ENCODE measurements around the gene CDH4.

CDH4 gene

DNA sequence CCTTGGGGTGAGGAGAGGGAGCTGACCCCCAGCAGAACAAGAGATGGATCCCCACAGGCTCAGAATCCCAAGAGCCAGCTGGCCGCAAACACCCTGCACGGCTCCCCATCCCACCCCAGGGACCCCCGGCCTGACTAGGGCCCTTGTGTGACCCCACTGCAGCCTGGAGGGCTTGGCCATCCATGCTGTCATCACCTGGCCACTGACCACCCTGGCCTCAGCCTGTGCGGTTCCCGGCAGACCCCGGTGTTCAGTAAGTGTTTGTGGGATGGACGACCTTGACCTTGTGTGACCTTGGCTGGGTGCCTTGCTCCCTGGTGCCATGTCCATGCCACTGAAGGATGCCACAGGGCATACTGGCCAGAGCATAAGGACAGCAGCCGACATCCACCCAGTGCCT, 485.3 kb downstream of the CDH4 start:
- Mint-ChIP-seq H3K27me3 (peaks cover 3% of the 10 kb centered on the region), H3K4me3 (no peak overlapping the region), H3K36me3 (ENCODE audit: low read depth) (no peaks in the 10 kb centered on the region), H3K4me1 (ENCODE audit: low read depth) (no peaks in the 10 kb centered on the region), H3K9me3 (no peaks in the 10 kb centered on the region), H3K27ac (no peak overlapping the region)
- intact Hi-C loops (cut with micrococcal nuclease): no loop called here

DNA sequence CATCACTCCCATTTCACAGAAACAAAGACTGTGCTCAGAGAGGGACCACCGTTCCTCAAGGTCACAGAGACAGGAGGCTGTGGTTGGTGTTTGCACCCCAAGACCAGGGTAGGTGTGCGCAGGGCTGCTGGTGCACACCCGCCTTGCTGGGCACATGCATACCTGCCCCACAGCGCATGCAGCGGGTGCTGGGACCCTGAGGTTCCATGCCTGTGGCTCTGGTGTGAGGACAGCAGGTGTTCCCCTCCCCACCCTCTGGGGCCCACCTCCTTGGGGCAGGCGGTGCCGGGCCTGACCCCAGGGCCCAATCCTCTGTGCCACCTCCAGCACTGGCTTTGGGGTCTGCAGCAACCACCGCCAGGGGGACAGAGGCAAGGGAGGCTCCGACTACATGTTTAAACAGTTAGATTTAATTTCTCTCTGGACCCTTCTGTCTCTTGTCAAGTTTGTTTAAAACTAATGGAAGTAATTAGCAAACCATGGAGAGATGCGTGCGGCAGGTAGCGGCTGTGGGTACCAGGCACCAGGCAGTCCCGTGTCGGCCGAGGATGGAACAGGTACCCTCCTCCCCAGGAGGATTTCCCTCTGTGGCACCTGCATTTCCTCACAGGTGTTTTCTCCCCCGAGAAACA, 485.9 kb downstream of the CDH4 start:
- no peaks in the 10 kb centered on the region for H3K4me1 Mint-ChIP-seq (ENCODE audit: low read depth)
- intact Hi-C loops (cut with micrococcal nuclease): no loop called here
- H3K9me3 Mint-ChIP-seq: no peaks in the 10 kb centered on the region
- H3K36me3 Mint-ChIP-seq (ENCODE audit: low read depth): no peaks in the 10 kb centered on the region
- no peak overlapping the region for H3K27ac Mint-ChIP-seq
- no peak overlapping the region for H3K4me3 Mint-ChIP-seq
- peaks cover 3% of the 10 kb centered on the region for H3K27me3 Mint-ChIP-seq

DNA sequence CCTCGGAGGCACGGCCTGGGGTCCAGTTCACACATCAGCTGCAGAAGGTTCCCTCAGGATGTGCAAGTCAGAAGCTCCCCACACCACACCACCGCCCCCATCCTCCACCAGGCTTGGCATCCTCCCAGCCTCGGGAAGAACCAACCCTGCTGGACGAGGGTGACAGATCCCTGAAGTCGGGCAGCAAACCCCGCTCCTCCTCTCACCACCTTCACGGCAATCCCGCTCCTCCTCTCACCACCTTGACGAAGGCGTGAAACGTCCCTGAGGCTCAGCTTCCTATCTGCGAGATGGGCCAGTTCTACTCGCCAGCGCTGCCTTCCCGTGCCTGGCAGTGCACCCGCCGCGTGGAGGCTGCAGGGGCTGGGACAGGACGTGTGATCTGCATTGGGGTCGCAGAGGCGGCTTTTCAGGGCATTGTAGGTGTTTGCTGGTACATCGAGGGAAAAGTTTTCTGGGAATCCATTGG, 486.6 kb downstream of the CDH4 start:
- Mint-ChIP-seq H3K27ac (no peak overlapping the region), H3K4me3 (no peak overlapping the region), H3K27me3 (peaks cover 3% of the 10 kb centered on the region), H3K9me3 (no peaks in the 10 kb centered on the region), H3K4me1 (ENCODE audit: low read depth) (no peaks in the 10 kb centered on the region), H3K36me3 (ENCODE audit: low read depth) (no peaks in the 10 kb centered on the region)
- intact Hi-C loops (cut with micrococcal nuclease): no loop called here

DNA sequence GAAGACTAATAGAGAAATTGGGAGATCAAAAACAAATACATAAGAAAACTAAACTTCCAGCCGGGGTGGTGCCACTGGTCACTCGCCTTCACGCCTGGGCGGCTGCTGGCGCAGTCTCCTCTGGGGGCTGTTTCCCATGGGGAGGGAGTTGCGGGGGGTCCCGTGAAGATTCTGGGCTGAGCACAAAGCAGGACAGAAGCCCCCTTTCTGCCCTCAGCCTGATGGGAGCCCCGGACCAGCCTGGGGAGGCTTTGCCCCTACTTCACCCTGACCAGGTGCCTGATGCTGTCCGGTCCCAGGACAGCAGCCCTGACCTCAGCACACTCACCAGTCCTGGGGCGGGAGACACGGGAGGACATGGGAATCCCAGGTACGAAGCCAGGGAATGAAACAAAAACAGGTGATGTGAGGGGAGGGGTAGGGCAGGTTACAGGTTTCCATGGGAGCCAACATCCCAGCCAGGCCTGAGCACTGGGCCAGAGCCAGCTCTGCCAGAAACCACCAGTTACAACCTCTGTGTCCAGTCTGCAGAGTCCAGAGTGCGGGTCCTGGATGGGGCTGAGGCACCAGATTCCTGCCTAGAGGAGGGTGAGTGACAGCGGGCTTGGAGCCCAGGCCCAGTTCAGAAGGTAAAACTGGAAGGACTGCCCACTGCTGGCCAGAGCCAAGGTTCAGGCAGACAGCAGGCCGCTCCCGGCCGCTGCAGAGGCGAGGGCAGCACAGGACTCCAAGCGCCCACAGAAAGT, 487.2 kb downstream of the CDH4 start:
- no peaks in the 10 kb centered on the region for H3K9me3 Mint-ChIP-seq
- no peaks in the 10 kb centered on the region for H3K36me3 Mint-ChIP-seq (ENCODE audit: low read depth)
- H3K27ac Mint-ChIP-seq: no peak overlapping the region
- no peaks in the 10 kb centered on the region for H3K4me1 Mint-ChIP-seq (ENCODE audit: low read depth)
- H3K27me3 Mint-ChIP-seq: peaks cover 3% of the 10 kb centered on the region
- H3K4me3 Mint-ChIP-seq: no peak overlapping the region
- intact Hi-C loops (cut with micrococcal nuclease): no loop called here

DNA sequence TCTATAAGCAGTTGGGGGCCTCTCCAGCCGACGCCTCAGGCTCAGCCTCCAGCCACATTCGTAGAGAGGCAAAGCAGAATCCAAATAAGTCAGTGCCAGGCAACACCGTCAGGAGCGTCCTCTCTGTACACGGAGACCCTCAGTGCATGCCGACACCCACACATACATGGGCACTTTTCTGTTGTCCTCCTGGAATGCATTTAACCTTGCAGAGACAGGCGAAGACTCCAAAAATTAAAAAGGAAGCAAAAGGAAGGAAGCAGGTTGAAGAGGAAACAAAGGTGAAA, 487.7 kb downstream of the CDH4 start:
- Mint-ChIP-seq H3K36me3 (ENCODE audit: low read depth) (no peaks in the 10 kb centered on the region), H3K27ac (no peak overlapping the region), H3K4me1 (ENCODE audit: low read depth) (no peaks in the 10 kb centered on the region), H3K27me3 (peaks cover 3% of the 10 kb centered on the region), H3K4me3 (no peak overlapping the region), H3K9me3 (no peaks in the 10 kb centered on the region)
- intact Hi-C loops (cut with micrococcal nuclease): no loop called here

DNA sequence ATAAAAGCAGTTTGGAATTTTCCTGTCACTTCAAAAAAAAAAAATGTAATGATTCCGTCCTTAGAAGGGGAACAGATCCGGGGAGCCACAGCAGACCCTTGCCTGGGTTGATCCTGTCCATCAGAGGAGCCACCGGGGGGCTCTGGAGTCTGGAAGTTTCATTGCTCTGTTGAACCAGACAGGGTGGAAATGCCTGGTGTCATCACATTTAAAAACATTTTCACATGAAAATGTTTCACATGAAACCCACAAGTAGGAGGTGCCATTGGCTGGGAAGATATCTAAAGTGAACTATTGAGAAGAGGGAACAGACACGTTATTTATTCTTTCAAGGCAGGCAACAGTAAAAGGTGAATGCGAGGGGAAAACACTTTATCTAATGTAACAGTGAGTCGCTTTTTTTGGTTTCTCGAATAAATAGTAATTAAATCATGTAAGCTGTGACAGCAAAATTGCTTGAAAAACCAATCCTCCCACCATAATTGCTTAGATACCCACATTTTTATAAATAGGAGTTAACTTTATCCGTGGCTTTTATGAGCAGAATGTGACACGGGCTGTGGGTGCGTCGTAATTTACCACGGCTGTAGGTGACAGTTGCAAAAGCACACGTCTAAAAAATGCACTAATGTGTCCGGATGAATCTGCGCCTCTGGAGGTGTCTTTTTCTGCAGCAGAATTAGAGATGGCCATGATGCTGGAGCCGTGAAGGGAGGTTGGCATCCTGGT, 490.2 kb downstream of the CDH4 start:
- H3K36me3 Mint-ChIP-seq (ENCODE audit: low read depth): no peaks in the 10 kb centered on the region
- H3K27ac Mint-ChIP-seq: no peak overlapping the region
- intact Hi-C loops (cut with micrococcal nuclease): no loop called here
- no peak overlapping the region for H3K4me3 Mint-ChIP-seq
- no peaks in the 10 kb centered on the region for H3K9me3 Mint-ChIP-seq
- H3K27me3 Mint-ChIP-seq: no peaks in the 10 kb centered on the region
- H3K4me1 Mint-ChIP-seq (ENCODE audit: low read depth): no peaks in the 10 kb centered on the region

DNA sequence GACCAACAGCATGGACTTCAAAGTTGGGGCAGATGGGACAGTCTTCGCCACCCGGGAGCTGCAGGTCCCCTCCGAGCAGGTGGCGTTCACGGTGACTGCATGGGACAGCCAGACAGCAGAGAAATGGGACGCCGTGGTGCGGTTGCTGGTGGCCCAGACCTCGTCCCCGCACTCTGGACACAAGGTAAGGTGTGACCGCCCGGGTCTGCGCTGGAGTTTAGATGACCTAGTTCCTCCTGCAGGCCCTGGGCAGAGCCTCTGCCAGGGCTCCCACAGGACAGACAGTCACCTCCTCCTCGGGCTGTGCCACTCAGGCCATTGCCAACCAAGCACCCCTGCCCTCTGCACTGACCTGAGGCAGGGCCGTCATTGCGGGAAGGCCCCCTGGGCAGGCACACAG, 491.5 kb downstream of the CDH4 start:
- Mint-ChIP-seq H3K4me1 (ENCODE audit: low read depth) (no peaks in the 10 kb centered on the region), H3K4me3 (no peak overlapping the region), H3K9me3 (no peaks in the 10 kb centered on the region), H3K27ac (no peak overlapping the region), H3K36me3 (ENCODE audit: low read depth) (no peaks in the 10 kb centered on the region), H3K27me3 (no peaks in the 10 kb centered on the region)
- intact Hi-C loops (cut with micrococcal nuclease): no loop called here

DNA sequence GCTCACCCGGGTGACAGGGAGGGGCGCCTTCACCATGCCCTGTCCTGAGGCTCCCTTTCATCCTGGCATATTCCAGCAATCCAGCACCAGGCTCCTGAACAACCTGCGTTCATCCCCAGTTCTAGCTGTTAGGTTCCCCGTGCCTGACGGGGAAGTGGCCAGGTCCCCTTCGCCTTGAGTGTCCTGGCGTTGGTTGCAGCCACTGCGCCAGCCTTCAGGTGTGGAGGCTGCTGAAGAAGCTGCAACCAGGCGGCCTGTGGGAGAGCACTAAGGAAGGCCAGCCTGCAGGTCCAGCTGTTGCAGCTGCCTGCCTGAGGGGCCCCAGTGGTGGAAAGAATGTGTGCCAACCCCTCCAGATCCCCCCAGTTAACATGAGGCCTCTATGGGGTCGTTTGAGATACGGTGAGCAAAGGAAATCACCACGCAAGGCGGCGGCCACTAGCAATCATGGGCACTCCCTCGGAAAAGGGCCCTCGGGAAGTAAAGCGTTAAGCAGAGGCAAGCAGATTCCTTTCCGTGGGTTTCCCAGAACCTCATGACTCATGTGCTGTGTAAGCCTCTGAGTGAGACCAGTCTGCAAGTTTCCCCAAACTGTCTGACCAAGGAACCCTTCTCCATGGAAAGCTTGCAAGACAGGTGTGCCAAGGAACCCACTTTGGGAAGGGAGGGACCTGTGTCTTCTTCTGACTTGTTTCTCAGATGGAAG, 492.8 kb downstream of the CDH4 start:
- H3K27me3 Mint-ChIP-seq: no peaks in the 10 kb centered on the region
- H3K36me3 Mint-ChIP-seq (ENCODE audit: low read depth): no peaks in the 10 kb centered on the region
- intact Hi-C loops (cut with micrococcal nuclease): no loop called here
- no peak overlapping the region for H3K27ac Mint-ChIP-seq
- no peak overlapping the region for H3K4me3 Mint-ChIP-seq
- no peaks in the 10 kb centered on the region for H3K4me1 Mint-ChIP-seq (ENCODE audit: low read depth)
- no peaks in the 10 kb centered on the region for H3K9me3 Mint-ChIP-seq

DNA sequence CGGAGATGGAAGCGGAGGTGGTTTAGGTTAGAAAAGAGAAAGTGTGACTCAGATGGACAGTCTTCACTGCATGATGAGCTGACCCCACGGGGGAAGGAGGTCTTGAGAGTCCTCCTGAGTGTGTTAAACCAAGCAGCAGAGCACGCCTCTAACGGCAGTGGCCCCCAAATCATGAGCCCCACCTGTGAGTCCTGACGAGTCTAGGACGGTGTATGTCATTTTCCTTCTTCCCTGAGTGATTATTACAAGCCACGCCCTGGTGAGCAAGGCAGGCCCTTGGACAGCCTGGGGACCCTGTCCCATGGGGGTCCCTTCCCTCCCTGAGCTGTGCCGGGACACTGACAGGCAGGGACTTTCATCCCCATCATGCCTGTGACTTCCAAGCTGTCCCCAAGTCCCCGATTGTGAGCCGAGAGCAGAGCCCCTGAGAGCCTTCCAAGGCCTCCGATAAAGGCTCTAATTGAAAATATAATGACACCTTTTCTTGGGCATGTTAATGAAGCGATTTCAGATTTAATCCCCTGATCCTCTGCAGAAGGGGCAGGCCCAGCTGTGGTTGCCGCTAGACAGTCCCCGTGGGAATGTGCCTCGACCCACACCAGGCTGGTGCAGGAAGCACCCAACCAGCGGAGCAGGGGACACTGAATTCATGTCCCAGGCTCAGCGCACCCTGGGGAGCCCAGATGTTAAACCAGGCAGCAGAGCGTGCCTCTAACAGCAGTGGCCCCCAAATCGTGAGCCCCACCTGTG, 493.5 kb downstream of the CDH4 start:
- no peaks in the 10 kb centered on the region for H3K4me1 Mint-ChIP-seq (ENCODE audit: low read depth)
- no peaks in the 10 kb centered on the region for H3K36me3 Mint-ChIP-seq (ENCODE audit: low read depth)
- H3K27ac Mint-ChIP-seq: no peak overlapping the region
- no peak overlapping the region for H3K4me3 Mint-ChIP-seq
- intact Hi-C loops (cut with micrococcal nuclease): no loop called here
- no peaks in the 10 kb centered on the region for H3K27me3 Mint-ChIP-seq
- peaks cover 7% of the 10 kb centered on the region for H3K9me3 Mint-ChIP-seq

DNA sequence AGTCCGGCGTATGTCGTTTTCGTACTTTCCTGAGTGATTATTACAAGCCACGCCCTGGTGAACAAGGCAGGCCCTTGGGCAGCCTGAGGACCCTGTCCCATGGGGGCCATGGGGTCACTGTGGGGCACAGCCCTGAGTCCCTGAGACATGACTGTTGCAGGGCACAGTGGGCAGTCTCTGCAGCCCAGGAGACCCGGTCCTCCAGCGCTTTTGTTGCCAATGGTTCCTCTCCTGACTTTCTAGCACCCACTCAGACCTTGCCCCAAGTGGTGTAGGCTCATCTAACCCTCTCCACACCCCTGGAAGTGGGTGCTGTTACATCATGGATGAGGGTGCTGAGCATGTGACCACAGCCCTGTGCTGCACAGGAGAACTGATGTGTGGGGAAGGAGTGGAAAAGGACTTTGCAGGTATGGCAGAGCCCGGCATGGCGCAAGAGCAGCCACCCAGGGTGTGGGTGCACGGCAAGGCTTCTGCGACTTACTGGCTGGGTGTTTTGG, 494.1 kb downstream of the CDH4 start:
- Mint-ChIP-seq H3K9me3 (peaks cover 9% of the 10 kb centered on the region), H3K4me1 (ENCODE audit: low read depth) (no peaks in the 10 kb centered on the region), H3K4me3 (no peak overlapping the region), H3K27ac (no peak overlapping the region), H3K36me3 (ENCODE audit: low read depth) (no peaks in the 10 kb centered on the region), H3K27me3 (no peaks in the 10 kb centered on the region)
- intact Hi-C loops (cut with micrococcal nuclease): no loop called here

DNA sequence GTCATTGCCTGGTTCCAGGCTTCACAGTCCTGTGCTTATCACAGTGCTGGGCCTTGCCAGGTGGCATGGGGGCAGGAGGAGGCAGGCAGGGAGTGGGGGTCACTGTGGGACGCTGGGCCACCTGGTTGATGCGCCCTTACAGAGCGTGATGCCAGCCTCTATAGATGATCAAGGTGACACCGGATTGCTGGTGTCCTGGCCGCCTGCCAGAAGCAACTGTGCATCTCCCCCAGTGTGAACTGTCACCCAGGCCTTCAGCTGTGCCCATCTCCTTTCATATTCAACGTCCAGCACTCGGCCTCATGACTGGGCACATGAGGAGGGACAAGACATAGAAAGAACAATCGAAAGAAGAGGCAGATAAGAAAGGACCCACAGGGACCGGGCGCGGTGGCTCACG, 494.7 kb downstream of the CDH4 start:
- Mint-ChIP-seq H3K27ac (no peak overlapping the region), H3K27me3 (no peaks in the 10 kb centered on the region), H3K36me3 (ENCODE audit: low read depth) (no peaks in the 10 kb centered on the region), H3K4me3 (no peak overlapping the region), H3K4me1 (ENCODE audit: low read depth) (no peaks in the 10 kb centered on the region), H3K9me3 (peaks cover 9% of the 10 kb centered on the region)
- intact Hi-C loops (cut with micrococcal nuclease): no loop called here

DNA sequence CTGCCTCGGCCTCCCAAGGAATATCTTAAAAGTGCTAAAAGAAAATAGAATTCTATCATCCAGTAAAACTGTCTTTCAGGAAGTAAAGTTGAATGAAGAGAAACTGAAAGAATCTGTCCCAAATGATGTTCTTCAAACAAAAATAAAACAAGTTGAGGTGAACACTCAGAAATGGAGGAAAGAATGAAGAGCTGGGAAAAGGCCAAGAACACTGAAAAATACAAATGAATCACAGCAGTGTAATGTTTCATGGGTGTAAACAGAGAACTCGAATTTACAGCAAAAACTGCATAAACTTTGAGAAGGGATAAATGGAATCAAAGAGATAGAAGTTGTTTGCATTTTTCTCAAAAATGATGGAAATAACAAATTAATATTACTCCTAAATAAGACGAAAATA, 496.3 kb downstream of the CDH4 start:
- Mint-ChIP-seq H3K27ac (no peak overlapping the region), H3K36me3 (ENCODE audit: low read depth) (no peaks in the 10 kb centered on the region), H3K27me3 (no peaks in the 10 kb centered on the region), H3K4me1 (ENCODE audit: low read depth) (no peaks in the 10 kb centered on the region), H3K4me3 (no peak overlapping the region), H3K9me3 (peaks cover 9% of the 10 kb centered on the region)
- intact Hi-C loops (cut with micrococcal nuclease): no loop called here

DNA sequence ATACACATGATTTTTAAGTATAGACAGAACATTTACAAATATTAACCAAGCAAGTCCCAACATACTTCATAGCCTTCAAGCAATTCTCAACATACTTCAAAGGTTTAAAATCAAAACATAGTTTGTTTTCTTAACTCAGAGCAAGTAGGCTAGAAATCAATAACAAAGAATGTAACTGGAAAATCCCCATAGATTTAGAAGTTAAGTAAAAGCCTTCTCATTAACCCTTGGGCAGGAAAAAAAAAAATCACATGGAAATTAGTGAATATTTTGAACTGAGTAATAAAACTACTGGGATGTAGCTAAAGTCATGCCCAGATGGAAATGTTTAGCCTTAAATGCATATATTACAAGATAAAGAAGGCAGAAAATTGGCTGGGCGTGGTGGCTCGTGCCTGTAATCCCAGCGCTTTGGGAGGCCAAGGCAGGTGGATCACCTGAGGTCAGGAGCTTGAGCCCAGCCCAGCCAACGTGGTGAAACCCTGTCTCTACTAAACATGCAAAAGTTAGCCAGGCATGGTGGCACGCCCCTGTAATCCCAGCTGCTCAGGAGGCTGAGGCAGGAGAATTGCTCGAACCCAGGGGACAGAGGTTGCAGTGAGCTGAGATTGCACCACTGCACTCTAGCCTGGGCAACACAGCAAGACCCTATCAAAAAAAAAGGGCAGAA, 497.5 kb downstream of the CDH4 start:
- intact Hi-C loops (cut with micrococcal nuclease): no loop called here
- Mint-ChIP-seq H3K27ac (no peak overlapping the region), H3K4me1 (ENCODE audit: low read depth) (no peaks in the 10 kb centered on the region), H3K9me3 (peaks cover 9% of the 10 kb centered on the region), H3K4me3 (no peak overlapping the region), H3K27me3 (no peaks in the 10 kb centered on the region), H3K36me3 (ENCODE audit: low read depth) (no peaks in the 10 kb centered on the region)

Measured in dendritic cell treated with granulocyte-macrophage colony-stimulating factor and Interleukin-4, amounts not matched to agents 40 ng/mL and 50 ng/mL, for 4 days (primary cell).